ENCODE measurements around the gene TP53BP2.
"Not testable (repeated sequence)": the region's sequence is repeated elsewhere in the genome, so short reads cannot be mapped to it uniquely, and the experiment has no call there.

TP53BP2 gene

DNA sequence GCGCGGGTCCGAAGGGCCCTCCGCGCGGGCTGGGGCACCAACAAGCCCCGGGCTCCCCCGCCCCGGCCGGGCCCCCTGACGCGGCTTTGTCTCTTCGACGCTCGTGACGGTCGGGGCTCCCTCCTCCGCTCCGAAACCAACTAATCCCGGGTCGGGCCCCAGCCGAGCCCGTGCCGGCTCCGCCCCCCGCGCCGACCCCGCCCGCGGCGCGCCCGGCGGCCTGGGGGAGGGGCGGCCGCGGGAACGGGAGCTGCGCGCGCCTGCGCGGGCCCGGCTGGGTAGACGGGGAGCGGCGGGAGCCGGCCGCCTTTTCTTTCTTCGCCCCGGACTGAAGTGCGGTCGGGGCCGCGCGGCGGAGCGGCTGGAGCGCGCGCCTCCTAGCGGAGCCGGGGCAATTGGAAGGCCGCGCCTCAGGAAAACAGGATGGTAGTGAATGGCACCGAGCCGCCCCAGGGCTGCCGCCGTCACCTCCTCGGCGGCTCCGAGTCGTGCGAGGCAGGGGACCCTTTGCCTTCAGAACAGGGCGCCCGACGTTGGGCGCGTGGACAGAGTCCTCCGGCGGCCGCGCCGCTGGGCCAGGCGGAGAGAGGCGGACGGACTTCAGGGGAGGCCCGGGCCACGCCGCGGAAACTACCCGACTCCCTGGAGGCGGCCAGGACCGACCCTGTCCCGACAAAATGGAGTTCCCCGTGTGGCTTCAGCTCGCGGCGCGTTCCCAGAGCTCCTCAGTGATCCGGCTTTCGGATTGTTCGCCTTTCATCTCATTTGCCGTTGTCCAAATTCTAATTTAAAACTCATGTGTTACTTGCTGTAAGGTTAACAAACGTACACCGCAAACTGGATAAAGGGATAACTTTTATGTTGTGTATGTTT lies at the start of gene TP53BP2:
Gene TP53BP2 (minus strand): TSS at position 138 of the 873 bp plus-strand sequence. CDS start 267 bp downstream, outside the sequence.
- peak; percentile 80 for DNase-seq (ENCODE audit: low read depth)

DNA sequence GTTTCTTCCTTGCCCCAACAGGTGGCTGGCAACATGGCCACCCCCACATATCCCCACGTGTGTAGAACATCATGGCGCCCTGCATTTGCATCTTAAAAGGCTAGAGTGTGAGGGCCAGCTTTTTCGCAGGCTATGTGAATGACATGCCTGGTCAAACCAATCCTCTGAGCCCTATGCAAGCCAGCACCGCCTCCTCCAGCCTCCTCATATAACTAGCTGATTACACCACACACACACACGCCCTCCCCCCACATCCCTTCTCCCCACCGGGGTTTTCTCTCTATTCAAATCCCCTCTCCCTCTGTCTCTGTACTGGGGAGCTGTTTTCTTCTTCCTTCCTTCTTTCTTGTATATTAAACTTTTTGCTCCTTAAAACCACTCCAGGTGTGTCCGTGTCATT lies 44.7 kb upstream of the TP53BP2 start:
- not testable (repeated sequence) for DNase-seq (ENCODE audit: low read depth)

- not testable (repeated sequence) for DNase-seq (ENCODE audit: low read depth)
These were observed 43.6 kb upstream of the TP53BP2 start for GRCh38 chr1:223889319-223889718.

DNA sequence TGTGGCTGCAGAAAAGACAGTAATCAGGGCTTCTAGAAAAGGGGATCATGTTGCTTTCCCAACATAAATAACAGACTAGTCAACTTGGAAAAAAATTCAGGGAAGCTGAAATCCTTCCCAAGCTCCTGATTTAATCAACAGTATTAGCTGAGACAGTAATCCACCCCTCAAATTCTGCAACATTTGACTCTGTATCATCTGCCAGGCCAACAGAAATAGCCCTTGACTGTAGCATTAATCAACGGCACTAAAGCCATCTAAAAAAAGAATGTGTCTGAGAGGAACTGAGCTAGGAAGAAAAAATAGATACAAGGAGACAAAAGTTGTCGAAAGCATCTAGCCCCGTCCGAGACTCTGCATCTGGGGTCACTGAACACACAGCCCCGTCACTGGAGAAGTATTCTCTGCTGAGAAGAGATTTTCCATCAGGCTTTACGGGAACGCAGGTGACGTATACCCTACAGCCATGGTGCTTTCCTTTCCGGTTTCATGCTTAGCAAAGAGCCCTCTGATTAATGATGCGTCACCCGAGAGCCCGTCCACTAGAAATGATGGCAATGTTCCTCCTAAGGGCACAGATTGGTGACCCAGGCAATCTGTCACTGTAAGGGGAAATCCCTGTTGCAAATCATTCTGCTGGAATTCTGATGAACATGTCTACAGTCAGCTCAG lies 42.1 kb upstream of the TP53BP2 start:
- DNase-seq (ENCODE audit: low read depth) = no peak

DNA sequence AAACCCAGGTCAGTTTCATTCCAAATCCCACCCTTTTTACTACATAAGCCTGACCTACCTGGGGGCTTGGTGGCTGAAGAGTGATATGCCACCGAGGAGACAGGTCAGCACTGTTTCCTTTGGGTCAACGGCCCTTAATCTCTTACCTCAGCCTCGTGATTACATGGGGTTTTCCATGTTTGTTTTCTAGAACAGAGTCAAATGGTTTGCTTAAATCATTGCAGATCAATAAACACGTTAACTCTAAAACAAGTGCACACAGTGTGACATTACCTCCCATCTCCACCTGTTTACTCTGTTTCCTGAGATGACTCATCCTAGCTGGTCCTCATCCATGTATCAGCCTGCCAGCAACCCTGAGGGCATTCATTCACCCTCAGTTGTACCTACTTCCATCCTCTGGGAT lies 40.8 kb upstream of the TP53BP2 start:
- DNase-seq (ENCODE audit: low read depth) = no peak

DNA sequence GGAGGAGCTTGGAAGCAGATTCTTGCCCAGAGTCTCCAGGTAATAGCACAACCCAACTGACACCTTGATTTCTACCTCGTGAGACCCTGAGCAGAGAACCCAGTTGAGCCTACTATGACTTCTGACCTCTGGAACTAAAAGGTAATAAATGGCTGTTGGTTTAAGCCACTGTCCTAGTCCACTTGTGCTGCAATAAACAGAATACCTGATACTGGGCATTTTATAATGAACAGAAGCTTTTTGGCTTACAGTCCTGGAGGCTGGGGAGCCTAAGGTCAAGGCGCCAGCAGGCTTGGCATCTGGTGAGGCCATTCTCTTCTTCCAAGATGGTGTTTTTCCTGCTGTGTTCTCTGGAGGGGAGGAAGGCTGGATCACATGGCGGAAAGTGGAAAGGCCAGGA lies 39.9 kb upstream of the TP53BP2 start:
- DNase-seq (ENCODE audit: low read depth) = no peak

GRCh38 chr1:223878598-223879325 lies 33.0 kb upstream of the TP53BP2 start:
- no peak for DNase-seq (ENCODE audit: low read depth)

GRCh38 chr1:223877804-223878203 lies 32.1 kb upstream of the TP53BP2 start:
- no peak for DNase-seq (ENCODE audit: low read depth)

- DNase-seq (ENCODE audit: low read depth) = no peak
These were observed 30.8 kb upstream of the TP53BP2 start for GRCh38 chr1:223876590-223876989.

DNA sequence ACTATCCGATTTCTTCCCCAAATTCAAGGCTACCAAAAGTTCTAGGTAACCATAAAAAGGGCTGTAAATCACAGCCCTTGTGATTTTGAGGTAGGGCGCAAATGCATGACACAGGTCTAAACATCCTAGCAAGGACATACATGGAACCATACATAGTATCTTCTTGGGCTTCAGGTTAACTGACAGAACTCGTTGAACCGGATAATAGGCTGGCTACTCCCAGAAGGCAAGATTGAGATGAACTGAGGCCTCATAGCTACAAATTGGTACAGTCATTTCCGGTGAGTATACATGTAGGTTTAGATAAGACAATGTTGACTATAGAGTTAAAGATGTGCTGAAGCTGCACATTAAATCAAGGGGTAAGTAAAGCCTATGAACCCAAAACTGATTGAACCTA lies 27.3 kb upstream of the TP53BP2 start:
- no peak for DNase-seq (ENCODE audit: low read depth)

GRCh38 chr1:223872308-223872901 lies 26.7 kb upstream of the TP53BP2 start:
- no peak for DNase-seq (ENCODE audit: low read depth)

GRCh38 chr1:223870617-223871574 lies 25.1 kb upstream of the TP53BP2 start:
- no peak for DNase-seq (ENCODE audit: low read depth)

- not testable (repeated sequence) for DNase-seq (ENCODE audit: low read depth)
These were observed 19.0 kb upstream of the TP53BP2 start for GRCh38 chr1:223864599-223865368.

DNA sequence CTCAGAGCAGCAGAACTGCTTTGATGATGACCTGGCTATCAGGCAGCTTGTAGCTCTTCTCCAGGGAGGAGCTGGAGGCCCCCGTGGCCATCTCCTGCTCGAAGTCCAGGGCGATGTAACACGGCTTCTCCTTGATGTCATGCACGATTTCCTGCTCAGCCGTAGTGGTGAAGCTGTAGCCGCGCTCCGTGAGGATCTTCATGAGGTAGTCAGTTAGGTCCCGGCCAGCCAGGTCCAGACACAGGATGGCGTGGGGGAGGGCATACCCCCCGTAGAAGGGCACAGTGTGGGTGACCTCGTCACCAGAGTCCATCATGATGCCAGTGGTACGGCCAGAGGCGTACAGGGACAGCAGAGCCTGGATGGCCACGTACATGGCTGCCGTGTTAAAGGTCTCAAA lies 18.3 kb upstream of the TP53BP2 start:
- no peak for DNase-seq (ENCODE audit: low read depth)

DNA sequence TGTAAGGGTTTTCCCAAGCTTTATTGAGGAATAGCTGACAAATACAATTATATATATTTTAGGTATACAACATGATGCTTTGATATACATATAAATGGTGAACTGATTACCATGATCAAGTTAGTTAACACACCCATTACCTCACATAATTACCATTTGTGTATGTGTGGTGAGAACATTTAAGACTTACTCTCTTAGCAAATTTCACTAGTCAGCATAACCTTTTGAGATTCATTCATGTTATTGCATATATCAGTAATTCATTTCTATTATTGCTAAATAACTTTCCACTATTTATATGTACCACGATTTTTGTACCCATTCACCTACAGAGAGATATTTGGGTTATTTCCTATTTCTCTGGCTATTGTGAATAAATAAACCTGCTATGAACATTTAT lies 16.2 kb upstream of the TP53BP2 start:
- DNase-seq (ENCODE audit: low read depth) = no peak

- no peak for DNase-seq (ENCODE audit: low read depth)
These were observed 14.4 kb upstream of the TP53BP2 start for GRCh38 chr1:223860051-223860622.

- DNase-seq (ENCODE audit: low read depth) = no peak
These were observed 13.3 kb upstream of the TP53BP2 start for GRCh38 chr1:223859058-223859457.

GRCh38 chr1:223856386-223856785 lies 10.6 kb upstream of the TP53BP2 start:
- no peak for DNase-seq (ENCODE audit: low read depth)

GRCh38 chr1:223853748-223854147 lies 8.0 kb upstream of the TP53BP2 start:
- no peak for DNase-seq (ENCODE audit: low read depth)

- no peak for DNase-seq (ENCODE audit: low read depth)
These were observed 7.5 kb upstream of the TP53BP2 start for GRCh38 chr1:223853275-223853674.
